HepG2 (cell line): ENCODE data around the gene PAXX. TPM values are rescaled to one million over a fixed set of nuclear protein-coding genes. Genes with fewer than 3 reads are reported as not detected.
A peak's percentile ranks its signal among the peaks of the same experiment; 100 is the strongest.

Source experiments
- CCAR2 ChIP-seq: fragments of 200-400 bp; formaldehyde crosslinking; optimal IDR thresholded peaks from 2 replicates; pipeline ENCODE3; 2018; ENCODE audit warnings: low read depth, mild to moderate bottlenecking, low read length, moderate library complexity
- CREB1 ChIP-seq, 2 experiments: fragments of 450-650 bp in 1 of 2; IDR thresholded peaks; 2 replicates each; pipeline ENCODE4 v1.6.1; 2016 to 2017; ENCODE audit warnings: control low read depth in 1 of 2, mild to moderate bottlenecking in 1 of 2, missing compliant biosample characterization in 1 of 2, missing genetic modification characterization in 1 of 2
- ESRRA ChIP-seq: sonication (generic); formaldehyde crosslinking; IDR thresholded peaks from 2 replicates; pipeline ENCODE4 v1.5.1; 2020; ENCODE audit warnings: mild to moderate bottlenecking, low read depth, missing genetic modification reagents
- HOXA3 ChIP-seq: sonication (generic); formaldehyde crosslinking; IDR thresholded peaks from 2 replicates; pipeline ENCODE4 v1.5.0; 2020; ENCODE audit warnings: missing genetic modification reagents
- IKZF4 ChIP-seq: sonication (generic); formaldehyde crosslinking; IDR thresholded peaks from 2 replicates; pipeline ENCODE4 v1.5.1; 2020; ENCODE audit warnings: borderline replicate concordance, mild to moderate bottlenecking, low read depth, missing genetic modification reagents; ENCODE audit errors: not compliant biosample characterization
- JUN ChIP-seq: sonication (generic); formaldehyde crosslinking; IDR thresholded peaks from 2 replicates; pipeline ENCODE4 v1.4.0; 2020; ENCODE audit warnings: mild to moderate bottlenecking, missing genetic modification reagents
- KLF12 ChIP-seq: sonication (generic); formaldehyde crosslinking; IDR thresholded peaks from 2 replicates; pipeline ENCODE4 v1.4.0; 2020; ENCODE audit warnings: missing genetic modification reagents, borderline replicate concordance
- MYC ChIP-seq: sonication (generic); formaldehyde crosslinking; IDR thresholded peaks from 2 replicates; pipeline ENCODE4 v1.9.0; 2021; ENCODE audit warnings: missing genetic modification reagents, borderline replicate concordance
- RNF219 ChIP-seq: sonication (generic); formaldehyde crosslinking; IDR thresholded peaks from 2 replicates; pipeline ENCODE4 v1.5.0; 2020; ENCODE audit warnings: mild to moderate bottlenecking, missing genetic modification reagents
- STAT6 ChIP-seq: sonication (generic); formaldehyde crosslinking; IDR thresholded peaks from 2 replicates; pipeline ENCODE4 v1.4.0; 2020; ENCODE audit warnings: missing genetic modification reagents, mild to moderate bottlenecking, borderline replicate concordance
- TBX3 ChIP-seq: fragments of 450-650 bp; IDR thresholded peaks from 2 replicates; pipeline ENCODE4 v1.6.1; 2017; ENCODE audit warnings: antibody characterized with exemption, mild to moderate bottlenecking, inconsistent platforms, borderline replicate concordance
- THAP8 ChIP-seq: sonication (generic); formaldehyde crosslinking; IDR thresholded peaks from 2 replicates; pipeline ENCODE4 v1.5.1; 2020; ENCODE audit warnings: missing genetic modification reagents, mild to moderate bottlenecking, borderline replicate concordance
- TOPORS ChIP-seq: sonication (generic); formaldehyde crosslinking; IDR thresholded peaks from 2 replicates; pipeline ENCODE4 v1.8.0; 2023; ENCODE audit warnings: mild to moderate bottlenecking, missing genetic modification reagents
- ZNF431 ChIP-seq: sonication (generic); formaldehyde crosslinking; IDR thresholded peaks from 2 replicates; pipeline ENCODE4 v1.9.0; 2022; ENCODE audit warnings: missing genetic modification reagents, low read depth, mild to moderate bottlenecking, borderline replicate concordance
- polyA plus RNA-seq, 8 experiments: library from polyadenylated mRNA; depleted of rRNA in 3 of 8; stranded (reverse) in 7 of 8; unstranded in 1 of 8; fragments of >200 nt; fragmentation: Illumina TruSeq in 4 of 8; extraction: Trizol in 4 of 8; gene quantifications; 2 replicates each; pipeline versions ENCODE4 v1.2.1 to v1.2.3, GENCODE V29; 2011 to 2016; ENCODE audit warnings: low read depth in 4 of 8, missing spikeins in 1 of 8, mixed read lengths in 1 of 8; ENCODE audit not compliant: insufficient read depth in 1 of 8
- total RNA-seq, 5 experiments: library from RNA; depleted of rRNA; stranded (reverse); fragments of >200 nt; fragmentation: Illumina TruSeq; extraction: Trizol; gene quantifications; 2 replicates each; pipeline ENCODE4 v1.2.3, GENCODE V29; 2016; ENCODE audit warnings: low read depth in 1 of 5
- TF ChIP-seq, protein P1 (sequence below): sonication (generic); formaldehyde crosslinking; IDR thresholded peaks from 2 replicates; pipeline ENCODE4 v1.4.0; 2020; ENCODE audit warnings: missing genetic modification reagents
- TF ChIP-seq, protein P2 (sequence below): IDR thresholded peaks from 2 replicates; pipeline ENCODE4 v1.6.1; 2016; ENCODE audit warnings: missing biosample characterization, missing genetic modification reagents, low read depth

PAXX gene
- total and polyA plus RNA-seq, 2 of the 13 experiments (the other 11 are each of a cell fraction or from before 2014, with no cell fraction given): 14.0 to 31.9 TPM

- TF ChIP-seq TBX3: no peak
- 0 out of 2 replicates have a peak, but pooled peaks have one; percentile 18 for TF ChIP-seq CREB1 (IDR thresholded peaks at IDR 0.05)
- TF ChIP-seq CREB1 (CRISPR knock-in tag; IDR thresholded peaks at IDR 0.05): no peak
- 0 out of 2 replicates have a peak, but pooled peaks have one; percentile 41 for TF ChIP-seq ESRRA (CRISPR knock-in tag)
- 0 out of 2 replicates have a peak, but pooled peaks have one; percentile 58 for TF ChIP-seq THAP8
- TF ChIP-seq, protein P1, sequence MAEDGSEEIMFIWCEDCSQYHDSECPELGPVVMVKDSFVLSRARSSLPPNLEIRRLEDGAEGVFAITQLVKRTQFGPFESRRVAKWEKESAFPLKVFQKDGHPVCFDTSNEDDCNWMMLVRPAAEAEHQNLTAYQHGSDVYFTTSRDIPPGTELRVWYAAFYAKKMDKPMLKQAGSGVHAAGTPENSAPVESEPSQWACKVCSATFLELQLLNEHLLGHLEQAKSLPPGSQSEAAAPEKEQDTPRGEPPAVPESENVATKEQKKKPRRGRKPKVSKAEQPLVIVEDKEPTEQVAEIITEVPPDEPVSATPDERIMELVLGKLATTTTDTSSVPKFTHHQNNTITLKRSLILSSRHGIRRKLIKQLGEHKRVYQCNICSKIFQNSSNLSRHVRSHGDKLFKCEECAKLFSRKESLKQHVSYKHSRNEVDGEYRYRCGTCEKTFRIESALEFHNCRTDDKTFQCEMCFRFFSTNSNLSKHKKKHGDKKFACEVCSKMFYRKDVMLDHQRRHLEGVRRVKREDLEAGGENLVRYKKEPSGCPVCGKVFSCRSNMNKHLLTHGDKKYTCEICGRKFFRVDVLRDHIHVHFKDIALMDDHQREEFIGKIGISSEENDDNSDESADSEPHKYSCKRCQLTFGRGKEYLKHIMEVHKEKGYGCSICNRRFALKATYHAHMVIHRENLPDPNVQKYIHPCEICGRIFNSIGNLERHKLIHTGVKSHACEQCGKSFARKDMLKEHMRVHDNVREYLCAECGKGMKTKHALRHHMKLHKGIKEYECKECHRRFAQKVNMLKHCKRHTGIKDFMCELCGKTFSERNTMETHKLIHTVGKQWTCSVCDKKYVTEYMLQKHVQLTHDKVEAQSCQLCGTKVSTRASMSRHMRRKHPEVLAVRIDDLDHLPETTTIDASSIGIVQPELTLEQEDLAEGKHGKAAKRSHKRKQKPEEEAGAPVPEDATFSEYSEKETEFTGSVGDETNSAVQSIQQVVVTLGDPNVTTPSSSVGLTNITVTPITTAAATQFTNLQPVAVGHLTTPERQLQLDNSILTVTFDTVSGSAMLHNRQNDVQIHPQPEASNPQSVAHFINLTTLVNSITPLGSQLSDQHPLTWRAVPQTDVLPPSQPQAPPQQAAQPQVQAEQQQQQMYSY (CRISPR knock-in tag): no peak
- TF ChIP-seq ZNF431 (CRISPR knock-in tag): peak; percentile 19; the same call in 1 of the 2 replicates
- TF ChIP-seq KLF12 (CRISPR knock-in tag): peak; percentile 25; the same call in 1 of the 2 replicates
- no peak for TF ChIP-seq RNF219
- no peak; the same call in 1 of the 2 replicates for TF ChIP-seq STAT6 (CRISPR knock-in tag)
- TF ChIP-seq JUN: peak; percentile 48; the same call in 1 of the 2 replicates
- peak; percentile 55; the same call in 1 of the 2 replicates for TF ChIP-seq HOXA3
- TF ChIP-seq CCAR2: peak; percentile 74
- TF ChIP-seq, protein P2, sequence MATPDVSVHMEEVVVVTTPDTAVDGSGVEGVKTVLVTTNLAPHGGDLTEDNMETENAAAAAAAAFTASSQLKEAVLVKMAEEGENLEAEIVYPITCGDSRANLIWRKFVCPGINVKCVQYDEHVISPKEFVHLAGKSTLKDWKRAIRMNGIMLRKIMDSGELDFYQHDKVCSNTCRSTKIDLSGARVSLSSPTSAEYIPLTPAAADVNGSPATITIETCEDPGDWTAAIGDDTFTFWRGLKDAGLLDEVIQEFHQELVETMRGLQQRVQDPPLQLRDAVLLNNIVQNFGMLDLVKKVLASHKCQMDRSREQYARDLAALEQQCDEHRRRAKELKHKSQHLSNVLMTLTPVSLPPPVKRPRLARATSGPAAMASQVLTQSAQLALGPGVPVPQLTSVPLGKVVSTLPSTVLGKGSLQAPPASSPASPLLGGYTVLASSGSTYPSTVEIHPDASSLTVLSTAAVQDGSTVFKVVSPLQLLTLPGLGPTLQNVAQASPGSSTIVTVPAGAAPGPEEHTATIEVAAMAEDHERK (CRISPR knock-in tag): no peak
- no peak for TF ChIP-seq TOPORS (CRISPR knock-in tag)
- TF ChIP-seq MYC (CRISPR knock-in tag): peak; percentile 49; the same call in 1 of the 2 replicates
- peak; percentile 30 for TF ChIP-seq IKZF4
These were observed 47.5 kb upstream of the PAXX start, which contains the start of the genes C8G and FBXW5 (continued) for GRCh38 chr9:136944519-136945332.
